SJSA1 (cell line): ENCODE results near the gene TNFRSF21. TPM values are rescaled to one million over a fixed set of nuclear protein-coding genes. Genes with fewer than 3 reads are reported as not detected.
"Not testable (repeated sequence)": the region's sequence is repeated elsewhere in the genome, so short reads cannot be mapped to it uniquely, and the experiment has no call there.

Source experiments
- DNase-seq, 2 experiments: peaks; one replicate each; pipeline ENCODE4 v3.0.0-alpha.2; 2015 to 2020; ENCODE audit warnings: low spot score in 2 of 2, low read depth in 1 of 2
- H3K27ac ChIP-seq: fragments of 250-450 bp; sonication (Bioruptor Pico); 2 replicates; pipeline ENCODE4 v1.5.1; 2020; ENCODE audit warnings: mild to moderate bottlenecking, moderate library complexity
- H3K27me3 ChIP-seq: fragments of 250-450 bp; sonication (Bioruptor Pico); replicated peaks from 2 replicates; pipeline ENCODE4 v1.5.1; 2020; ENCODE audit warnings: mild to moderate bottlenecking, moderate library complexity
- H3K36me3 ChIP-seq: fragments of 250-450 bp; sonication (Bioruptor Pico); 2 replicates; pipeline ENCODE4 v1.5.1; 2020; ENCODE audit warnings: mild to moderate bottlenecking
- H3K4me1 ChIP-seq: fragments of 250-450 bp; sonication (Bioruptor Pico); replicated peaks from 2 replicates; pipeline ENCODE4 v1.6.1; 2021; ENCODE audit warnings: mild to moderate bottlenecking
- H3K4me3 ChIP-seq: fragments of 250-450 bp; sonication (Bioruptor Pico); 2 replicates; pipeline ENCODE4 v1.5.1; 2020; ENCODE audit warnings: mild to moderate bottlenecking
- H3K9me3 ChIP-seq: fragments of 250-450 bp; sonication (Bioruptor Pico); replicated peaks from 2 replicates; pipeline ENCODE4 v1.5.1; 2020; ENCODE audit warnings: mild to moderate bottlenecking
- total RNA-seq: library from RNA; depleted of rRNA; stranded (reverse); fragments of >200 nt; shearing (Covaris generic); gene quantifications from 2 replicates; pipeline ENCODE4 v1.2.3, GENCODE V29; 2014

The TNFRSF21 gene
- total RNA-seq, 1 experiment from 2014 or later = 0.68 TPM

- Histone ChIP-seq H3K27ac (no peak overlapping the region), H3K9me3 (no peaks in the 10 kb centered on the region), H3K27me3 (no peaks in the 10 kb centered on the region), H3K36me3 (no peaks in the 10 kb centered on the region), H3K4me3 (no peak overlapping the region), H3K4me1 (no peaks in the 10 kb centered on the region)
- DNase-seq = no peak
Measured at GRCh38 chr6:47230579-47230978, 79.1 kb downstream of the TNFRSF21 start.

GRCh38 chr6:47229255-47229654, 80.5 kb downstream of the TNFRSF21 start:
- no peak for DNase-seq
- H3K36me3 ChIP-seq = no peaks in the 10 kb centered on the region
- no peaks in the 10 kb centered on the region for H3K4me1 ChIP-seq
- no peak overlapping the region for H3K27ac ChIP-seq
- H3K9me3 ChIP-seq = no peaks in the 10 kb centered on the region
- H3K27me3 ChIP-seq = no peaks in the 10 kb centered on the region
- H3K4me3 ChIP-seq = no peak overlapping the region

- not testable (repeated sequence) for H3K4me3 ChIP-seq, DNase-seq, H3K9me3 ChIP-seq, H3K27ac ChIP-seq, H3K4me1 ChIP-seq, H3K36me3 ChIP-seq, H3K27me3 ChIP-seq
Measured at GRCh38 chr6:47228093-47228492, 81.6 kb downstream of the TNFRSF21 start.

GRCh38 chr6:47223251-47223650, 86.5 kb downstream of the TNFRSF21 start:
- H3K4me3 ChIP-seq, H3K4me1 ChIP-seq, DNase-seq, H3K36me3 ChIP-seq, H3K27me3 ChIP-seq, H3K27ac ChIP-seq, H3K9me3 ChIP-seq: not testable (repeated sequence)

- no peaks in the 10 kb centered on the region for H3K4me1 ChIP-seq
- H3K27ac ChIP-seq = no peak overlapping the region
- no peaks in the 10 kb centered on the region for H3K27me3 ChIP-seq
- H3K9me3 ChIP-seq = no peaks in the 10 kb centered on the region
- no peaks in the 10 kb centered on the region for H3K36me3 ChIP-seq
- DNase-seq = no peak
- H3K4me3 ChIP-seq = no peak overlapping the region
Measured at GRCh38 chr6:47221565-47221964, 88.1 kb downstream of the TNFRSF21 start.

- no peak for DNase-seq
- Histone ChIP-seq H3K36me3 (no peaks in the 10 kb centered on the region), H3K9me3 (0 out of 2 replicates have a peak, but pooled peaks cover 3% of the 10 kb centered on the region), H3K4me3 (no peak overlapping the region), H3K4me1 (no peaks in the 10 kb centered on the region), H3K27ac (no peak overlapping the region), H3K27me3 (no peaks in the 10 kb centered on the region)
Measured at GRCh38 chr6:47209632-47210031, 100.1 kb downstream of the TNFRSF21 start.

- H3K27me3 ChIP-seq = no peaks in the 10 kb centered on the region
- 0 out of 2 replicates have a peak, but pooled peaks cover 3% of the 10 kb centered on the region for H3K9me3 ChIP-seq
- DNase-seq = no peak
- no peak overlapping the region for H3K4me3 ChIP-seq
- no peak overlapping the region for H3K27ac ChIP-seq
- no peaks in the 10 kb centered on the region for H3K4me1 ChIP-seq
- no peaks in the 10 kb centered on the region for H3K36me3 ChIP-seq
Measured at GRCh38 chr6:47207261-47207660, 102.4 kb downstream of the TNFRSF21 start.

GRCh38 chr6:47206626-47207025, 103.1 kb downstream of the TNFRSF21 start:
- H3K4me1 ChIP-seq = no peaks in the 10 kb centered on the region
- H3K9me3 ChIP-seq = 0 out of 2 replicates have a peak, but pooled peaks cover 3% of the 10 kb centered on the region
- DNase-seq = no peak
- H3K4me3 ChIP-seq = no peak overlapping the region
- H3K27me3 ChIP-seq = no peaks in the 10 kb centered on the region
- H3K36me3 ChIP-seq = no peaks in the 10 kb centered on the region
- H3K27ac ChIP-seq = no peak overlapping the region

- no peak overlapping the region for H3K27ac ChIP-seq
- no peaks in the 10 kb centered on the region for H3K36me3 ChIP-seq
- H3K27me3 ChIP-seq = no peaks in the 10 kb centered on the region
- no peak for DNase-seq
- H3K4me1 ChIP-seq = no peaks in the 10 kb centered on the region
- no peak overlapping the region for H3K4me3 ChIP-seq
- H3K9me3 ChIP-seq = no peaks in the 10 kb centered on the region
Measured at GRCh38 chr6:47203938-47204611, 105.6 kb downstream of the TNFRSF21 start.

- no peaks in the 10 kb centered on the region for H3K4me1 ChIP-seq
- H3K36me3 ChIP-seq = no peaks in the 10 kb centered on the region
- H3K27me3 ChIP-seq = no peaks in the 10 kb centered on the region
- DNase-seq = no peak
- H3K4me3 ChIP-seq = no peak overlapping the region
- H3K27ac ChIP-seq = no peak overlapping the region
- no peaks in the 10 kb centered on the region for H3K9me3 ChIP-seq
Measured at GRCh38 chr6:47203266-47203937, 106.3 kb downstream of the TNFRSF21 start.

- Histone ChIP-seq H3K4me1 (no peaks in the 10 kb centered on the region), H3K27ac (no peak overlapping the region), H3K9me3 (no peaks in the 10 kb centered on the region), H3K27me3 (no peaks in the 10 kb centered on the region), H3K36me3 (no peaks in the 10 kb centered on the region), H3K4me3 (no peak overlapping the region)
- no peak for DNase-seq
Measured at GRCh38 chr6:47202644-47203205, 107.0 kb downstream of the TNFRSF21 start.

GRCh38 chr6:47200536-47201334, 109.0 kb downstream of the TNFRSF21 start:
- no peak for DNase-seq
- H3K9me3 ChIP-seq = no peaks in the 10 kb centered on the region
- no peak overlapping the region for H3K4me3 ChIP-seq
- no peak overlapping the region for H3K27ac ChIP-seq
- no peaks in the 10 kb centered on the region for H3K4me1 ChIP-seq
- no peaks in the 10 kb centered on the region for H3K36me3 ChIP-seq
- H3K27me3 ChIP-seq = no peaks in the 10 kb centered on the region

- no peak overlapping the region for H3K27ac ChIP-seq
- no peak for DNase-seq
- H3K27me3 ChIP-seq = no peaks in the 10 kb centered on the region
- H3K4me1 ChIP-seq = no peaks in the 10 kb centered on the region
- no peaks in the 10 kb centered on the region for H3K9me3 ChIP-seq
- no peaks in the 10 kb centered on the region for H3K36me3 ChIP-seq
- no peak overlapping the region for H3K4me3 ChIP-seq
Measured at GRCh38 chr6:47197682-47198640, 111.7 kb downstream of the TNFRSF21 start.
